K562 (cell line): ENCODE measurements around the gene HSD17B10. TPM values are rescaled to one million over a fixed set of nuclear protein-coding genes. Genes with fewer than 3 reads are reported as not detected.

ENCODE experiments used
- ATAC-seq: fragments of 200-7000 bp; cut with Tn5 transposase; 3 replicates; pipeline ENCODE4 v1.9.1; 2020; ENCODE audit warnings: moderate library complexity
- Bru-seq: library from RNA; stranded (reverse); fragments of 400-500 nt; gene quantifications from one replicate; lab custom pipeline; 2021; lab: Mats Ljungman, UMichigan
- BruChase-seq, 2 experiments: library from RNA; stranded (reverse); fragments of 400-500 nt; gene quantifications; one replicate each; lab custom pipeline; 2021; lab: Mats Ljungman, UMichigan
- BruUV-seq: library from RNA; stranded (reverse); fragments of 400-500 nt; replicated peaks from 2 replicates; lab custom pipeline; 2021; lab: Mats Ljungman, UMichigan
- CTCF ChIA-PET: fragments of 300-600 bp; formaldehyde crosslinking; extraction: SDS; loops from one replicate; lab custom pipeline; 2021; ENCODE audit warnings: low intra/inter-chr PET ratio; lab: Yijun Ruan, JAX
- POLR2A ChIA-PET: fragments of 300-600, 350-650 bp; sonication (Branson Sonifier 250); formaldehyde crosslinking; extraction: SDS; loops from one replicate; lab custom pipeline; 2021; ENCODE audit warnings: antibody characterized with exemption, inconsistent platforms; lab: Yijun Ruan, JAX
- DNase-seq, 4 experiments: peaks; one replicate each; pipeline versions ENCODE4 v3.0.0 to v3.0.0-alpha.2; 2011 to 2018; ENCODE audit warnings: low spot score in 3 of 4, mixed read lengths in 3 of 4; ENCODE audit errors: extremely low read depth in 1 of 4
- FAIRE-seq: peaks from 2 replicates; lab custom pipeline; 2011; peaks lifted over from hg19 to GRCh38; lab: Jason Lieb, UNC
- H2AFZ ChIP-seq: 2 replicates; pipeline ENCODE4 v1.6.0; 2011; ENCODE audit warnings: low read depth, low read length, control low read depth, inconsistent platforms
- H3K27ac ChIP-seq: fragments of 200-600 bp; 3 replicates; pipeline ENCODE4 v1.8.0; 2011; ENCODE audit warnings: low read depth, mild to moderate bottlenecking, control low read depth, inconsistent platforms, low read length, moderate library complexity, mixed read lengths; ENCODE audit errors: extremely low read depth
- H3K27me3 ChIP-seq, 2 experiments: fragments of 300-600 bp in 1 of 2; 2 replicates in 1 of 2; 3 replicates in 1 of 2; pipeline versions ENCODE4 v1.6.0 to v1.8.0; 2011; ENCODE audit warnings: inconsistent platforms in 2 of 2, low read length in 2 of 2, mild to moderate bottlenecking in 1 of 2, mixed read lengths in 1 of 2, moderate library complexity in 1 of 2; ENCODE audit not compliant: control insufficient read depth in 2 of 2, insufficient read depth in 2 of 2
- H3K36me3 ChIP-seq: fragments of 300-600 bp; 3 replicates; pipeline ENCODE4 v1.8.0; 2011; ENCODE audit warnings: mild to moderate bottlenecking, low read length, inconsistent platforms; ENCODE audit not compliant: control insufficient read depth, insufficient read depth
- H3K4me1 ChIP-seq, 2 experiments: fragments of 200-600 bp in 1 of 2; replicated peaks in 1 of 2; 2 replicates in 1 of 2; 3 replicates in 1 of 2; pipeline versions ENCODE4 v1.5.1 to v1.8.0; 2011; ENCODE audit warnings: inconsistent platforms in 2 of 2, low read length in 2 of 2, mild to moderate bottlenecking in 1 of 2, mixed read lengths in 1 of 2, moderate library complexity in 1 of 2; ENCODE audit not compliant: control insufficient read depth in 2 of 2, insufficient read depth in 2 of 2
- H3K4me2 ChIP-seq: 2 replicates; pipeline ENCODE4 v1.6.1; 2011; ENCODE audit warnings: low read length, control low read depth, inconsistent platforms, mixed read lengths; ENCODE audit not compliant: insufficient read depth
- H3K4me3 ChIP-seq: fragments of 200-600 bp; sonication (generic), shearing (Covaris generic); 2 replicates; pipeline ENCODE4 v1.5.1; 2016; ENCODE audit warnings: control low read depth, inconsistent platforms
- H3K79me2 ChIP-seq: fragments of 200-600 bp; 3 replicates; pipeline ENCODE4 v1.8.0; 2011; ENCODE audit warnings: low read length, inconsistent platforms; ENCODE audit not compliant: control insufficient read depth, insufficient read depth
- H3K9ac ChIP-seq, 2 experiments: 2 replicates each; pipeline versions ENCODE4 v1.6.0 to v1.6.1; 2011; ENCODE audit warnings: low read depth in 2 of 2, low read length in 2 of 2, control low read depth in 1 of 2, inconsistent platforms in 1 of 2, mild to moderate bottlenecking in 1 of 2, mixed read lengths in 1 of 2; ENCODE audit not compliant: insufficient read depth in 1 of 2
- H3K9me1 ChIP-seq: one replicate; pipeline ENCODE4 v1.6.0; 2011; ENCODE audit warnings: inconsistent platforms, mild to moderate bottlenecking, low read length, moderate library complexity; ENCODE audit not compliant: control insufficient read depth, insufficient read depth
- H3K9me3 ChIP-seq: replicated peaks from 2 replicates; pipeline ENCODE4 v1.5.1; 2011; ENCODE audit warnings: low read depth, low read length, inconsistent platforms; ENCODE audit not compliant: control insufficient read depth, insufficient read depth
- H4K20me1 ChIP-seq: replicated peaks from 2 replicates; pipeline ENCODE4 v1.6.1; 2011; ENCODE audit warnings: low read length, inconsistent platforms, mixed read lengths; ENCODE audit not compliant: control insufficient read depth, insufficient read depth
- ATF7 ChIP-seq: fragments of 450-650 bp; IDR thresholded peaks from 2 replicates; pipeline ENCODE4 v1.7.1; 2014; ENCODE audit warnings: mild to moderate bottlenecking, moderate library complexity
- CREB3L1 ChIP-seq: fragments of 450-650 bp; IDR thresholded peaks from 2 replicates; pipeline ENCODE4 v1.6.1; 2014; ENCODE audit warnings: low read depth, mild to moderate bottlenecking, moderate library complexity, borderline replicate concordance
- E2F6 ChIP-seq, 2 experiments: IDR thresholded peaks; 2 replicates each; pipeline ENCODE4 v1.6.1; 2011; ENCODE audit warnings: borderline replicate concordance in 1 of 2, control low read depth in 1 of 2, low read depth in 1 of 2, low read length in 1 of 2, mild to moderate bottlenecking in 1 of 2, mixed read lengths in 1 of 2, moderate library complexity in 1 of 2; ENCODE audit not compliant: insufficient read depth in 1 of 2, insufficient read length in 1 of 2, poor library complexity in 1 of 2, severe bottlenecking in 1 of 2; ENCODE audit errors: extremely low read depth in 1 of 2
- GABPB2 ChIP-seq: fragments of 250-450 bp; sonication (Bioruptor Pico); conservative IDR thresholded peaks from 2 replicates; pipeline ENCODE4 v1.5.1; 2021; ENCODE audit warnings: mild to moderate bottlenecking
- HOMEZ ChIP-seq: fragments of 250-450 bp; sonication (Bioruptor Pico); IDR thresholded peaks from 2 replicates; pipeline ENCODE4 v1.4.0; 2020; ENCODE audit warnings: mild to moderate bottlenecking, moderate library complexity
- RBM14 ChIP-seq: fragments of 200-400 bp; formaldehyde crosslinking; IDR thresholded peaks from 2 replicates; pipeline ENCODE4 v1.6.1; 2018; ENCODE audit warnings: low read depth, mild to moderate bottlenecking, low read length, moderate library complexity, borderline replicate concordance; ENCODE audit not compliant: insufficient read depth
- RFX7 ChIP-seq: fragments of 250-450 bp; sonication (Bioruptor Pico); IDR thresholded peaks from 2 replicates; pipeline ENCODE4 v1.5.1; 2021; ENCODE audit warnings: mild to moderate bottlenecking
- ZNF766 ChIP-seq: fragments of 200-800 bp; sonication (Bioruptor generic); conservative IDR thresholded peaks from 2 replicates; pipeline ENCODE4 v1.6.1; 2016; ENCODE audit warnings: missing genetic modification characterization, missing compliant biosample characterization
- WGBS: fragments of 100-300 bp; shearing (Covaris generic); methylation state at CpG from one replicate; pipeline ENCODE4 v1.1.6; 2016; ENCODE audit warnings: low coverage, mixed read lengths; ENCODE audit not compliant: insufficient coverage; ENCODE audit errors: missing lambda C conversion rate; 5-methylcytosine and 5-hydroxymethylcytosine counted together
- in situ Hi-C: fragments of 300-500 bp; cut with MboI; formaldehyde crosslinking; loops from 4 replicates; pipeline ENCODE4 v1.15.0; 2018; ENCODE audit warnings: inconsistent platforms, mixed read lengths
- intact Hi-C: fragments of 100-400 bp; cut with micrococcal nuclease; formaldehyde crosslinking; loops from 2 replicates; pipeline ENCODE4 v1.14.2; 2022
- long read RNA-seq, 3 experiments: library from polyadenylated mRNA in 2 of 3; library from RNA in 1 of 3; unstranded in 2 of 3; stranded (forward) in 1 of 3; transcript quantifications; one replicate each; pipeline ENCODE4 v2.0.0, GENCODE V29; 2019 to 2022
- polyA minus RNA-seq, 3 experiments: library from RNA; depleted of rRNA, polyadenylated mRNA; stranded (reverse); fragments of >200 nt; gene quantifications; 2 replicates each; pipeline ENCODE4 v1.2.3, GENCODE V29; 2011
- polyA plus RNA-seq, 8 experiments: library from polyadenylated mRNA; depleted of rRNA in 4 of 8; stranded (reverse) in 5 of 8; unstranded in 3 of 8; fragments of >200 nt; fragmentation: Nextera tagmentation in 2 of 8; fragmentation: Illumina TruSeq in 1 of 8; extraction: Ambion mirVana in 2 of 8; extraction: Trizol in 1 of 8; gene quantifications; 2 replicates each; pipeline versions ENCODE4 v1.2.1 to v1.2.3, GENCODE V29; 2011 to 2014; ENCODE audit warnings: inconsistent platforms in 1 of 8, missing spikeins in 1 of 8
- total RNA-seq, 7 experiments: library from RNA; depleted of rRNA in 6 of 7; stranded (reverse); fragments of >200 nt in 6 of 7; fragmentation: Illumina TruSeq in 2 of 7; extraction: Trizol in 2 of 7; gene quantifications; 2 replicates each; pipeline versions ENCODE4 v1.2.1 to v1.2.3, GENCODE V29; 2011 to 2021; ENCODE audit warnings: low replicate concordance in 1 of 7

HSD17B10 gene
- 12.0 and 30.8 TPM in 2 replicates for total RNA-seq (2011; cell fraction: chromatin; rRNA removed; ENCODE audit: low replicate concordance)
- 46.3 and 49.7 TPM in 2 replicates for total RNA-seq (2011; cell fraction: nucleolus; rRNA removed)
- total RNA-seq (2011; cell fraction: nucleoplasm; rRNA removed): 35.0 and 39.5 TPM in 2 replicates
- total RNA-seq (2014; rRNA removed): 197 and 227 TPM in 2 replicates
- 105 and 146 TPM in 2 replicates for total RNA-seq (2014; rRNA removed; fragmentation: Illumina TruSeq; extraction: Trizol)
- total RNA-seq (2015; rRNA removed; fragmentation: Illumina TruSeq; extraction: Trizol): 169 and 171 TPM in 2 replicates
- total RNA-seq (2021): 202 and 205 TPM in 2 replicates
- polyA plus RNA-seq (2011; rRNA removed): 187 and 209 TPM in 2 replicates
- 264 and 402 TPM in 2 replicates for polyA plus RNA-seq (2011; cell fraction: cytosol; rRNA removed)
- polyA plus RNA-seq (2011; cell fraction: nucleus; rRNA removed): 82.9 and 102 TPM in 2 replicates
- 157 and 231 TPM in 2 replicates for polyA plus RNA-seq (2012)
- polyA plus RNA-seq (2014; fragmentation: Illumina TruSeq; extraction: Trizol): 221 and 258 TPM in 2 replicates
- 10 to 100 TPM; 45.3 to 67.9 TPM for polyA plus RNA-seq (2014; fragmentation: Nextera tagmentation; extraction: Ambion mirVana)
- 186 and 219 TPM in 2 replicates for polyA plus RNA-seq (2014; rRNA removed)
- polyA minus RNA-seq (2011; rRNA and poly(A)+ RNA removed): 128 and 192 TPM in 2 replicates
- polyA minus RNA-seq (2011; cell fraction: cytosol; rRNA and poly(A)+ RNA removed): 66.0 and 75.1 TPM in 2 replicates
- polyA minus RNA-seq (2011; cell fraction: nucleus; rRNA and poly(A)+ RNA removed): 12.8 and 15.1 TPM in 2 replicates
- percentile 92 among the genes with signal in this experiment for Bru-seq, nascent RNA
- BruChase-seq, experiment 1, labeled RNA remaining after a 2-hour chase: percentile 82 among the genes with signal in this experiment
- percentile 83 among the genes with signal in this experiment for BruChase-seq, experiment 2, labeled RNA remaining after a 6-hour chase
- long read RNA-seq, experiment 1, transcript HSD17B10-201 (6 exons, 960 nt): major isoform, 113 of 225 reads
- long read RNA-seq, experiment 1, partial matches to known transcripts: 106 of 225 reads
- long read RNA-seq, experiment 1, other reads (novel, unspliced or antisense): 2 of 225 reads
- long read RNA-seq, experiment 2, transcript HSD17B10-203 (6 exons, 916 nt): minor isoform, 11 of 258 reads
- long read RNA-seq, experiment 2, transcript HSD17B10-201 (6 exons, 960 nt): major isoform, 200 of 258 reads
- long read RNA-seq, experiment 2, partial matches to known transcripts: 36 of 258 reads
- long read RNA-seq, experiment 2, other reads (novel, unspliced or antisense): 10 of 258 reads
- long read RNA-seq, experiment 3, transcript HSD17B10-201 (6 exons, 960 nt): major isoform, 228 of 256 reads
- long read RNA-seq, experiment 3, transcript HSD17B10-203 (6 exons, 916 nt): minor isoform, 9 of 256 reads
- long read RNA-seq, experiment 3, partial matches to known transcripts: 9 of 256 reads
- long read RNA-seq, experiment 3, other reads (novel, unspliced or antisense): 10 of 256 reads

- H3K36me3 ChIP-seq: peaks cover 34% of the 10 kb centered on the region; the same call in 2 of the 3 replicates
- no peaks in the 10 kb centered on the region for H3K9me3 ChIP-seq
- peak within 1 kb of the TSS; percentile 69 for H3K4me3 ChIP-seq
- DNase-seq (peak; percentile 93 to 95 (median 93)), FAIRE-seq (peak; percentile 96), ATAC-seq (peak; percentile 99)
- peak within 1 kb of the TSS; percentile 93 for H2AFZ ChIP-seq
- no peaks in the 10 kb centered on the region for H4K20me1 ChIP-seq
- CTCF ChIA-PET: interaction anchor here (1.3 kb wide), 1 partner anchor 117 kb away, joined by 4 read pairs; no protein-coding TSS in a partner anchor
- peak within 1 kb of the TSS; percentile 84 to 96 for H3K9ac ChIP-seq
- intact Hi-C loops (no loop called here), in situ Hi-C loops (no loop called here)
- peak within 1 kb of the TSS; percentile 98 for H3K4me2 ChIP-seq
- H3K27ac ChIP-seq: peak within 1 kb of the TSS; percentile 72
- BruUV-seq: no TSS peak
- H3K4me1 ChIP-seq: peaks cover 5 to 16% of the 10 kb centered on the region in 2 experiments; a peak in 3 of 5 replicates
- under 1% methylated on average over 33 of the region's 61 CpGs for WGBS
- no peaks in the 10 kb centered on the region for H3K27me3 ChIP-seq
- H3K79me2 ChIP-seq: peaks cover 11% of the 10 kb centered on the region
- H3K9me1 ChIP-seq: no peaks in the 10 kb centered on the region
- POLR2A ChIA-PET: interaction anchor here (0.7 to 3.2 kb wide), 3 partner anchors 11 to 559 kb away, joined by 3 to 17 read pairs (median 8); partner anchors contain the start of genes RIBC1 and SMC1A
- no peak for TF ChIP-seq RBM14
- no peak for TF ChIP-seq E2F6 (IDR thresholded peaks at IDR 0.05; ENCODE audit: borderline replicate concordance in 1 of 2, extremely low read depth in 1 of 2, insufficient read depth in 1 of 2, insufficient read length in 1 of 2, low read depth in 1 of 2, low read length in 1 of 2, poor library complexity in 1 of 2, severe bottlenecking in 1 of 2)
- no peak for TF ChIP-seq GABPB2 (CRISPR knock-in tag)
- TF ChIP-seq ATF7: 0 out of 2 replicates have a peak, but pooled peaks have one; percentile 21
- TF ChIP-seq CREB3L1: no peak; the same call in 1 of the 2 replicates
- no peak for TF ChIP-seq HOMEZ
- TF ChIP-seq ZNF766 (CRISPR knock-in tag): no peak
- TF ChIP-seq RFX7 (CRISPR knock-in tag): no peak
These were observed at the start of gene HSD17B10 for GRCh38 chrX:53433651-53434639. Gene HSD17B10, minus strand, starts transcription at chrX:53434370. Its CDS starts 25 bp downstream, at chrX:53434345.
